GM21526 (cell line): ENCODE measurements around the gene AHSG.
"Not testable (repeated sequence)": the region's sequence is repeated elsewhere in the genome, so short reads cannot be mapped to it uniquely, and the experiment has no call there.

Experiments used
- ATAC-seq: cut with Tn5 transposase; IDR thresholded peaks from one replicate; pipeline ENCODE4 v1.9.1; 2021; ENCODE audit warnings: moderate library complexity; ENCODE audit not compliant: unreplicated experiment, low FRiP score

AHSG gene

DNA sequence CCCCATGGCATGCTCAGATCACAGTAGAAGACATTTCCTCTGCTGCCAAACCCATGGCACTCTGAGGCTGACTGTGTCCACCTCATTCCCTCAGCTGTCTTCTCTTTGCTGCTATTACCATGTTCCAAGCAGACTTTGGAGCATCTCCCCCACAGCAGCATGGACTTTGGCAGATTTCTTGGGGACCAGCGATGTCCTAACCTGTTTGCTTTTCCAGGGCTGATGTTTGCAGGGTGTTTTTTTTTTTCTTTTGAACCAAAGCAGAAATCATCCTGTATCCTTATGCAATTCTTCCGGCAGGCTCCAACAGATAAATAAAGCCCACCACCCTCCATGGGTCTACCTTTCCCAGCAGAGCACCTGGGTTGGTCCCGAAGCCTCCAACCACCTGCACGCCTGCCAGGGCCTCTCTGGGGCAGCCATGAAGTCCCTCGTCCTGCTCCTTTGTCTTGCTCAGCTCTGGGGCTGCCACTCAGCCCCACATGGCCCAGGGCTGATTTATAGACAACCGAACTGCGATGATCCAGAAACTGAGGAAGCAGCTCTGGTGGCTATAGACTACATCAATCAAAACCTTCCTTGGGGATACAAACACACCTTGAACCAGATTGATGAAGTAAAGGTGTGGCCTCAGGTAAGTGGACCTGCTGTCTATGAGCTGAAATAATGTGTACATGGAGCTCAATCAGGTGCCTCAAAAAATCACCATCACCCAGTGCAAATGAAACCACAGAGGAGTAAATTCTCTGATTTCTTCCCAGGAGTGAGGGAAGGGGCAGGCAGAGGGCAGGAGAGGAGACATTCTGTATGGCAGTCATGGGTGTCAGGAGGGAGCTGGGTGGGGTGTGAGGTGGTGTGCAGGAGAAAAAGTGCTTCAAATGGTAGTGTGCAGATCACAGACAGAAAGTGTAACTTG is at the start of gene AHSG:
AHSG (plus strand) TSS at position 340 of the 916 bp plus-strand sequence; CDS start at position 422, 82 bp downstream.
- no peak for ATAC-seq

DNA sequence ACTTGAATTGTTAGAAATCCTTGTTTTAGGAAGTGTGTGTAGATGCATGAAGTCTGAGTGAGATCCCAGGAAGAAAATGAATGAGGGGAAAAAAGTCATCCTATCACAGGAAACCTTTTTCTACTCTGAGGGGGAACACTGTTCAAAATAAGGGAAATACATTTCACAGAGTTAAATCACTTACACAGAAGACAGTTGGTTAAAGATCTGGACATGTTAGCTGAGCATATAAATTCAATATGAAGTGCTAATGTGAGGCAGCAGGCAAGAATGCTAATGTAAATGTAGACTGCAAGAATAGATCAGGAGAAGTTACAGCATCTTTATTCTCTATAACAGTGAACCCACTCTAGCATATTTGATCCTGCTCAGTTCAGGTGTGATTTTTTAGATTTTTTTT is 48.3 kb upstream of the AHSG start:
- ATAC-seq, result no peak

- no peak for ATAC-seq
Measured at GRCh38 chr3:186566772-186567071, 46.1 kb upstream of the AHSG start.

DNA sequence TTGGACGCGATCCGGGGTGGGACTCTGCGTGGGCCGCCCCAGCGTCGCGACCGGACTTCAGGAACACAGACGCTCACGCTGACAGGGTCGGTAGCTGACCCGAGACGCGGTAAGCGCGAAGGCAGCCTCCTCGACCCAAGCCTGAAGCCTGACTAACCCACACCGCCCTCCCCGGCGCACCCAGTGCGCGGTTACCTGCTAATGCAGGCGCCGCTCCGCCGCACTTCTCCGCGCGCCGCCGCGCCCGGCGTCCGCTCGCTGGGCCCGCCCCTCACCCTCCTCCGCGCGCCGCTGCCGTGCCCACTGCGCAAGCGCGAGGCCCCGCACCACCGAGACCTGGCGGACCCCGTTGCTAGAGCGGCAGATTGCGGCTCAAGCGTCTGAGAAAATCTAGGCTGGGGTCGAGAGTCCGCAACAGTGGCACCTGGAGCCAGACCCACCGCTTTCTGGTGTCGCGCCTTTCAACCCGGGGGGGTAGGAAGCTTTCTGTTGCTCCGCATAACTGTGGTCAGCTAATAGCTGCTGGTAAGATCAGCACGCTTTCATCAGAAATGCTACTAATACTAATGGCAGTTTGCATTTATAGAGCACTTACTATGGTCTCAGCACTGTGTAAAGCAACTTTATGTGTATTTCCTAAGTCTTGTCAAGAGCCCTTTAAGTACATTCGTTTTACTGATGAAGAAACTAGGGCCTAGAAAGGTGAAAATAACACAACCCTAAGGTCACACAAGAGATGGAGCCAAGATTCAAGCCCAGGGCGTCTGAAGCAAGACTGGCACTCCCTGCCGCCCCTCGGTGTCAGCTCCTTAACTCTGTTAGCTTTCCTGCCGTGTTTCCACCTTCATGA is 45.6 kb upstream of the AHSG start, which contains the start of gene TBCCD1:
TBCCD1 (minus strand) TSS at position 268 of the 850 bp plus-strand sequence. CDS start 3,010 bp downstream, outside the sequence.
- peak; percentile 45 for ATAC-seq

- not testable (repeated sequence) for ATAC-seq
Measured at GRCh38 chr3:186569361-186569760, 43.5 kb upstream of the AHSG start.

GRCh38 chr3:186569779-186570095 is 43.1 kb upstream of the AHSG start:
- ATAC-seq, result no peak

- ATAC-seq, result peak; percentile 85
Measured at GRCh38 chr3:186570096-186570940, 42.5 kb upstream of the AHSG start, which contains the start of gene DNAJB11. TSS of gene DNAJB11 (plus strand) at chr3:186570720. CDS start at chr3:186570898, 178 bp downstream.

DNA sequence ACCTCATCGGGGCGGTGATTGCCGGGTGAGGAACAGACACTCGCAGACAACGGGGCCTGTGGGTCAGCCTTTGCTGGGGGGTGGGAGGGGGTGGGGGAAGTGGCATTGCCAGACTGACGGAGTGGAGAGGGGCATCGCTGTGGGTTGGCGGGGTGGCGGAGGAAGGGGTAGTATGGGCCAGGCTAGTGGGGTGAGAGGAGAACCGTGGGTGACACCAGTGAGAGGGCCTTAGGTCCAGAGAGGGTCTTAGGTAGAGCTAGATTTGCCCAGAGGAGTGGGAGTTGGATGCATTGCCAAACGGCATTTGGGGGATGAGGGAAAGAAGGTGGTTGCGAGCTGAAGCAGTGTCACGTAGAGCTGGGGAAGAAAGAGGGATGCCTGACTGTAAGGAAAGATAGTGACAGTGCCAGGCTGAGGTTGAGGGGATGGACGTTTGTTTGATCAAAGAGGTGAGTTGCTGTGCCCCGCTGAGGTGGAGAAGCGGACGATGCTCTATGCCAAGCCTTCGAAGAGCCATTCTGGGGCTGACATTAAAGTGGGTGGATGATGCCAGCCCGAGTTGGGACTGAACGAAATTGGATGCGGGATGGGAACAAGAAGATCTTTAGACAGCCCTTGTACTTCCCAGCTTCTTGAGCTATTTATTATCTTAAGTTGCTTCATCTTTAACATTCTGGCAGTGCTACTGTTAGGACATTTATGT is 41.8 kb upstream of the AHSG start:
- no peak for ATAC-seq

GRCh38 chr3:186571644-186572013 is 41.2 kb upstream of the AHSG start:
- no peak for ATAC-seq

DNA sequence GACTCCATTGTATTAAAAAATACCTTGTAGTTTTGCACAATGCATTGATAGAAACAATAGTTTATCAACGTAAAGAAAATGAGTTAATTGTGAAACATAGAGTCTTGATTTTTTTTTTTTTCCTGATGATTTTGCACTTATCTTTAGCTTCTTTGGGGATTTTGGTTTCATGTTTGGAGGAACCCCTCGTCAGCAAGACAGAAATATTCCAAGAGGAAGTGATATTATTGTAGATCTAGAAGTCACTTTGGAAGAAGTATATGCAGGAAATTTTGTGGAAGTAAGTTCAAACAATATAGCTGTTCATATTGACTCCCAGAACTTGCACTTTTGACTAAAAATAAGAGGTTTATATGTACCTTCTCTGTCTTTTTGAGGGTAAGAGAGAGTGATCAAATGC is 35.3 kb upstream of the AHSG start:
- no peak for ATAC-seq

- no peak for ATAC-seq
Measured at GRCh38 chr3:186580785-186581184, 32.1 kb upstream of the AHSG start.

DNA sequence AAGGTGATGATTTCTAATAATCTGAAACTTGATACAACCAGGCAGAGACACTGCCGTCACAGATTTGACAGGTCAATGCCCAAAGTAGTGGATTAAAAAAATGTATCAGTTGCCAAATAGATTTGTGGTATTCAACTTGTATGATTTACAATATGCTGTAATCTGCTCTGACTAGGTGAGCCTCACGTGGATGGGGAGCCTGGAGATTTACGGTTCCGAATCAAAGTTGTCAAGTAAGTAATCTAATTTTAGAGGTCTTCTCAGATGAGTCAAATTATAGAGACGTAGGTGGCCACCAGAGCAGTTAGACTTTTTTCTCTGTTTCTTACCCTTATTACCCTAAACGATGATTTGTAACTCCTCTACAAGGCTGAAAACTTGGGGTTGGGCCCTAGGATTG is 30.3 kb upstream of the AHSG start:
- no peak for ATAC-seq

DNA sequence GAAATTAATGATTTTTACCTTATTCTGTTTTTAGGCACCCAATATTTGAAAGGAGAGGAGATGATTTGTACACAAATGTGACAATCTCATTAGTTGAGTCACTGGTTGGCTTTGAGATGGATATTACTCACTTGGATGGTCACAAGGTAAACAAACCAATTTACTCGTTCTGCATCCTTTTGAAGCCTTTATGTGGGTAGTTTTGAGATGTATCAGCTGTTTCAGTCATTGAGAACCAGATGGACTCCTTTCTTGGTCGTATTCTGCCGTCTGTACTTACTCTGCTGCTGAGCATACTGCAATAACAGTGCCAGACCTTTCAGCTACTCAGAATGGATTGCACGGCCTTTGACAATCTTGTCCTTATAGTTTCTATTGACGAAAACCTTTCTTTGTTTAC is 29.0 kb upstream of the AHSG start:
- no peak for ATAC-seq

GRCh38 chr3:186586245-186586644 is 26.6 kb upstream of the AHSG start:
- not testable (repeated sequence) for ATAC-seq

- ATAC-seq, result no peak
Measured at GRCh38 chr3:186587183-186587582, 25.7 kb upstream of the AHSG start.

- no peak for ATAC-seq
Measured at GRCh38 chr3:186588632-186589031, 24.2 kb upstream of the AHSG start.

DNA sequence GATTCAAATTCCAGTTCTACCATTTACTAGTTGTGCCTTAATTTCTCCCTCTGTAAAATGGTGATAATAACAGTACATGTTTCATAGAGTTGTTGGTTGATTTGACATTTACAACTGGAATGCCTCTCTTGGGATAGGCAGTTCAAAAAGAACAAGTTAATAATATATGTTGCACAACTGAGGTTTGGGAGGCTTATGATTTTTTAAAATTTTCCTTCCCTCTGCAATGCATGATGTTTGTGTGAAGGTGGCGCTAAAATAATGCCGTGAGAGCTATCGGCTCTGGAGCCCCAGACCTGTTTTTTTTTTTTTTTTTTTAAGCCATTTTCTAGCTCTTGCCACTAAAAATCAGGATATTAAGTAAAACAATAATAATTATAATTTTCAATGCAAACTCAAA is 23.7 kb upstream of the AHSG start:
- no peak for ATAC-seq

DNA sequence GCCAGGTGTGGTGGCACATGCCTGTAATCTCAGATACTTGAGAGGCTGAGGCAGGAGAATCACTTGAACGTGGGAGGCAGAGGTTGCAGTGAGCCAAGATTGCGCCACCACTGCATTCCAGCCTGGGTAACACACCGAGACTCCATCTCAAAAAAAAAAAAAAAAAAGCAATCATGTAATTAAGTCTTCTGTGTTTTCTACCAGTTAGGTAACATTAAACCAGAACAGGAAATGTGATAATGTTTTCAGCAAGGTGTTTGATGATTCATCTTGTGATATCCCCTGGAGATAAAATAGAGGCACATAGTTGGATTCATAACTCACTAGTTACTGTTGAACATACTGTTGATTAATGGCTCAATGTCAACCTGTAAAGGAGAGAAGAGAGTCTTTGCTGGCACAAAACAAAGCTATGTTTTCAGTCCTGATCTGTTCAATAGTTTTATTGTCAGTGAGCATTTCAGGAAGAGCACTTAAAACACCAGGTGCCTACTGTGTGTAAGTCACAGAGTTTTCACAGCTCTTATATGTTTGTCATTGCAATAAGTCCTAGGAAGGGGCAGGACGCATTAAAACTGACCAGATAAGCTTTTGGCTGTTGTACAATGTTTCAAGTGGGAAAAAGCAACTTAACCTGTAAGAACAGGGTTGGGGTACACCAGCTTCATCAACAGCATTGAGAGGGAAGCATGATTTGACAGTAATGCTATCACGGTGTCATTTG is 22.8 kb upstream of the AHSG start:
- no peak for ATAC-seq

GRCh38 chr3:186590580-186591295 is 22.1 kb upstream of the AHSG start:
- no peak for ATAC-seq
